HepG2 (cell line): ENCODE data around the gene COX6A2. TPM values are rescaled to one million over a fixed set of nuclear protein-coding genes. Genes with fewer than 3 reads are reported as not detected.

Source experiments
- EED ChIP-seq: sonication (generic); formaldehyde crosslinking; IDR thresholded peaks from 2 replicates; pipeline ENCODE4 v1.5.0; 2020; ENCODE audit warnings: mild to moderate bottlenecking, missing genetic modification reagents
- FIP1L1 ChIP-seq: fragments of 200-400 bp; formaldehyde crosslinking; IDR thresholded peaks from 2 replicates; pipeline ENCODE4 v1.6.1; 2018; ENCODE audit warnings: low read depth, mild to moderate bottlenecking, low read length, moderate library complexity, borderline replicate concordance; ENCODE audit not compliant: insufficient read depth
- NCOA1 ChIP-seq: sonication (generic); formaldehyde crosslinking; IDR thresholded peaks from 2 replicates; pipeline ENCODE4 v1.9.0; 2021; ENCODE audit warnings: missing genetic modification reagents
- NFYC ChIP-seq: IDR thresholded peaks from 2 replicates; pipeline ENCODE4 v1.6.1; 2016; ENCODE audit warnings: missing genetic modification reagents, missing compliant biosample characterization
- ZSCAN30 ChIP-seq: sonication (generic); formaldehyde crosslinking; IDR thresholded peaks from 2 replicates; pipeline ENCODE4 v1.5.0; 2020; ENCODE audit warnings: mild to moderate bottlenecking, missing genetic modification reagents
- polyA plus RNA-seq, 8 experiments: library from polyadenylated mRNA; depleted of rRNA in 3 of 8; stranded (reverse) in 7 of 8; unstranded in 1 of 8; fragments of >200 nt; fragmentation: Illumina TruSeq in 4 of 8; extraction: Trizol in 4 of 8; gene quantifications; 2 replicates each; pipeline versions ENCODE4 v1.2.1 to v1.2.3, GENCODE V29; 2011 to 2016; ENCODE audit warnings: low read depth in 4 of 8, missing spikeins in 1 of 8, mixed read lengths in 1 of 8; ENCODE audit not compliant: insufficient read depth in 1 of 8
- total RNA-seq, 5 experiments: library from RNA; depleted of rRNA; stranded (reverse); fragments of >200 nt; fragmentation: Illumina TruSeq; extraction: Trizol; gene quantifications; 2 replicates each; pipeline ENCODE4 v1.2.3, GENCODE V29; 2016; ENCODE audit warnings: low read depth in 1 of 5
- TF ChIP-seq, protein P1 (sequence below): sonication (generic); formaldehyde crosslinking; IDR thresholded peaks from 2 replicates; pipeline ENCODE4 v1.5.0; 2020; ENCODE audit warnings: mild to moderate bottlenecking, missing genetic modification reagents
- TF ChIP-seq, protein P2 (sequence below): sonication (generic); formaldehyde crosslinking; IDR thresholded peaks from 2 replicates; pipeline ENCODE4 v1.4.0; 2020; ENCODE audit warnings: missing genetic modification reagents
- TF ChIP-seq, protein P3 (sequence below): sonication (generic); formaldehyde crosslinking; IDR thresholded peaks from 2 replicates; pipeline ENCODE4 v1.4.0; 2020; ENCODE audit warnings: missing genetic modification reagents, mild to moderate bottlenecking, borderline replicate concordance
- TF ChIP-seq, protein P4 (sequence below), 2 experiments: IDR thresholded peaks; 2 replicates each; pipeline ENCODE4 v1.6.1; 2011 to 2012; ENCODE audit warnings: low read length in 2 of 2, borderline replicate concordance in 1 of 2, low read depth in 1 of 2, mild to moderate bottlenecking in 1 of 2, moderate library complexity in 1 of 2
- TF ChIP-seq, protein P5 (sequence below): sonication (generic); formaldehyde crosslinking; IDR thresholded peaks from 2 replicates; pipeline ENCODE4 v1.4.0; 2020; ENCODE audit warnings: mild to moderate bottlenecking, low read depth, missing genetic modification reagents
- TF ChIP-seq, protein P6 (sequence below): sonication (generic); formaldehyde crosslinking; conservative IDR thresholded peaks from 2 replicates; pipeline ENCODE4 v1.4.0; 2020; ENCODE audit warnings: mild to moderate bottlenecking, missing genetic modification reagents, moderate library complexity
- TF ChIP-seq, protein P7 (sequence below): sonication (generic); formaldehyde crosslinking; IDR thresholded peaks from 2 replicates; pipeline ENCODE4 v1.4.0; 2020; ENCODE audit warnings: mild to moderate bottlenecking, missing genetic modification reagents

COX6A2 gene
- total and polyA plus RNA-seq, 2 of the 13 experiments (the other 11 are each of a cell fraction or from before 2014, with no cell fraction given) = not detected

DNA sequence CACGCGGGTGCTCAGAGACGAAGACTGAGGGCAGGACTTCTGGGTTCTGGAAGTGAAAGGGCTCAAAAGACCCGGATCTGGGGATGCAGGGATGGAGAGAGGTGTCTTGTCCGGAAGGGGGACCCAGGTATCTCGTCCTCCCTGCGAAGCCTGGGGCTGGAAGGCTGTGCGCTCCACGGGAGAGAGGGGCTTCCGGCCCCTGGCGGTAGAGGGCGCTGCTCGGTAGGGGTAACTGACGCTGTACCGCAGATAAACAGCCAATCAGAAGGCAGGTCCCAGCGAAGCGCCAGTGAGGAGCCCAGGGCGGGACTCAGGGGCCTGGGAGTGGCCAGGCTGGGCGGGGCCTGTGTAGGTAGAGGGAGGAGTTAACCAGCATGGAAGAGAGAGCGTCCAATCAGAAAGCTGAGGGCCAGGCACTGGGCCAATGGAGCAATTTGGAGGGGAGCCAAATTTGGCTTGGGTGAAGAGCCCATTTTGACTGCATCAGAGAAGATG, 44.6 kb upstream of the COX6A2 start (continued):
- TF ChIP-seq, protein P1, sequence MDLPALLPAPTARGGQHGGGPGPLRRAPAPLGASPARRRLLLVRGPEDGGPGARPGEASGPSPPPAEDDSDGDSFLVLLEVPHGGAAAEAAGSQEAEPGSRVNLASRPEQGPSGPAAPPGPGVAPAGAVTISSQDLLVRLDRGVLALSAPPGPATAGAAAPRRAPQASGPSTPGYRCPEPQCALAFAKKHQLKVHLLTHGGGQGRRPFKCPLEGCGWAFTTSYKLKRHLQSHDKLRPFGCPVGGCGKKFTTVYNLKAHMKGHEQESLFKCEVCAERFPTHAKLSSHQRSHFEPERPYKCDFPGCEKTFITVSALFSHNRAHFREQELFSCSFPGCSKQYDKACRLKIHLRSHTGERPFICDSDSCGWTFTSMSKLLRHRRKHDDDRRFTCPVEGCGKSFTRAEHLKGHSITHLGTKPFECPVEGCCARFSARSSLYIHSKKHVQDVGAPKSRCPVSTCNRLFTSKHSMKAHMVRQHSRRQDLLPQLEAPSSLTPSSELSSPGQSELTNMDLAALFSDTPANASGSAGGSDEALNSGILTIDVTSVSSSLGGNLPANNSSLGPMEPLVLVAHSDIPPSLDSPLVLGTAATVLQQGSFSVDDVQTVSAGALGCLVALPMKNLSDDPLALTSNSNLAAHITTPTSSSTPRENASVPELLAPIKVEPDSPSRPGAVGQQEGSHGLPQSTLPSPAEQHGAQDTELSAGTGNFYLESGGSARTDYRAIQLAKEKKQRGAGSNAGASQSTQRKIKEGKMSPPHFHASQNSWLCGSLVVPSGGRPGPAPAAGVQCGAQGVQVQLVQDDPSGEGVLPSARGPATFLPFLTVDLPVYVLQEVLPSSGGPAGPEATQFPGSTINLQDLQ (CRISPR knock-in tag) = no peak
- TF ChIP-seq, protein P2, sequence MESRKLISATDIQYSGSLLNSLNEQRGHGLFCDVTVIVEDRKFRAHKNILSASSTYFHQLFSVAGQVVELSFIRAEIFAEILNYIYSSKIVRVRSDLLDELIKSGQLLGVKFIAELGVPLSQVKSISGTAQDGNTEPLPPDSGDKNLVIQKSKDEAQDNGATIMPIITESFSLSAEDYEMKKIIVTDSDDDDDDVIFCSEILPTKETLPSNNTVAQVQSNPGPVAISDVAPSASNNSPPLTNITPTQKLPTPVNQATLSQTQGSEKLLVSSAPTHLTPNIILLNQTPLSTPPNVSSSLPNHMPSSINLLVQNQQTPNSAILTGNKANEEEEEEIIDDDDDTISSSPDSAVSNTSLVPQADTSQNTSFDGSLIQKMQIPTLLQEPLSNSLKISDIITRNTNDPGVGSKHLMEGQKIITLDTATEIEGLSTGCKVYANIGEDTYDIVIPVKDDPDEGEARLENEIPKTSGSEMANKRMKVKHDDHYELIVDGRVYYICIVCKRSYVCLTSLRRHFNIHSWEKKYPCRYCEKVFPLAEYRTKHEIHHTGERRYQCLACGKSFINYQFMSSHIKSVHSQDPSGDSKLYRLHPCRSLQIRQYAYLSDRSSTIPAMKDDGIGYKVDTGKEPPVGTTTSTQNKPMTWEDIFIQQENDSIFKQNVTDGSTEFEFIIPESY (CRISPR knock-in tag) = peak; percentile 98
- TF ChIP-seq, protein P3, sequence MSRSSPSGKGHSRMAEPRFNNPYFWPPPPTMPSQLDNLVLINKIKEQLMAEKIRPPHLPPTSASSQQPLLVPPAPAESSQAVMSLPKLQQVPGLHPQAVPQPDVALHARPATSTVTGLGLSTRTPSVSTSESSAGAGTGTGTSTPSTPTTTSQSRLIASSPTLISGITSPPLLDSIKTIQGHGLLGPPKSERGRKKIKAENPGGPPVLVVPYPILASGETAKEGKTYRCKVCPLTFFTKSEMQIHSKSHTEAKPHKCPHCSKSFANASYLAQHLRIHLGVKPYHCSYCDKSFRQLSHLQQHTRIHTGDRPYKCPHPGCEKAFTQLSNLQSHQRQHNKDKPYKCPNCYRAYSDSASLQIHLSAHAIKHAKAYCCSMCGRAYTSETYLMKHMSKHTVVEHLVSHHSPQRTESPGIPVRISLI (CRISPR knock-in tag) = no peak
- no peak for TF ChIP-seq ZSCAN30 (CRISPR knock-in tag)
- no peak for TF ChIP-seq FIP1L1
- TF ChIP-seq, protein P4, sequence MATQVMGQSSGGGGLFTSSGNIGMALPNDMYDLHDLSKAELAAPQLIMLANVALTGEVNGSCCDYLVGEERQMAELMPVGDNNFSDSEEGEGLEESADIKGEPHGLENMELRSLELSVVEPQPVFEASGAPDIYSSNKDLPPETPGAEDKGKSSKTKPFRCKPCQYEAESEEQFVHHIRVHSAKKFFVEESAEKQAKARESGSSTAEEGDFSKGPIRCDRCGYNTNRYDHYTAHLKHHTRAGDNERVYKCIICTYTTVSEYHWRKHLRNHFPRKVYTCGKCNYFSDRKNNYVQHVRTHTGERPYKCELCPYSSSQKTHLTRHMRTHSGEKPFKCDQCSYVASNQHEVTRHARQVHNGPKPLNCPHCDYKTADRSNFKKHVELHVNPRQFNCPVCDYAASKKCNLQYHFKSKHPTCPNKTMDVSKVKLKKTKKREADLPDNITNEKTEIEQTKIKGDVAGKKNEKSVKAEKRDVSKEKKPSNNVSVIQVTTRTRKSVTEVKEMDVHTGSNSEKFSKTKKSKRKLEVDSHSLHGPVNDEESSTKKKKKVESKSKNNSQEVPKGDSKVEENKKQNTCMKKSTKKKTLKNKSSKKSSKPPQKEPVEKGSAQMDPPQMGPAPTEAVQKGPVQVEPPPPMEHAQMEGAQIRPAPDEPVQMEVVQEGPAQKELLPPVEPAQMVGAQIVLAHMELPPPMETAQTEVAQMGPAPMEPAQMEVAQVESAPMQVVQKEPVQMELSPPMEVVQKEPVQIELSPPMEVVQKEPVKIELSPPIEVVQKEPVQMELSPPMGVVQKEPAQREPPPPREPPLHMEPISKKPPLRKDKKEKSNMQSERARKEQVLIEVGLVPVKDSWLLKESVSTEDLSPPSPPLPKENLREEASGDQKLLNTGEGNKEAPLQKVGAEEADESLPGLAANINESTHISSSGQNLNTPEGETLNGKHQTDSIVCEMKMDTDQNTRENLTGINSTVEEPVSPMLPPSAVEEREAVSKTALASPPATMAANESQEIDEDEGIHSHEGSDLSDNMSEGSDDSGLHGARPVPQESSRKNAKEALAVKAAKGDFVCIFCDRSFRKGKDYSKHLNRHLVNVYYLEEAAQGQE (IDR thresholded peaks at IDR 0.05; ENCODE audit: borderline replicate concordance in 1 of 2, low read depth in 1 of 2, low read length in 2 of 2) = no peak
- TF ChIP-seq, protein P5, sequence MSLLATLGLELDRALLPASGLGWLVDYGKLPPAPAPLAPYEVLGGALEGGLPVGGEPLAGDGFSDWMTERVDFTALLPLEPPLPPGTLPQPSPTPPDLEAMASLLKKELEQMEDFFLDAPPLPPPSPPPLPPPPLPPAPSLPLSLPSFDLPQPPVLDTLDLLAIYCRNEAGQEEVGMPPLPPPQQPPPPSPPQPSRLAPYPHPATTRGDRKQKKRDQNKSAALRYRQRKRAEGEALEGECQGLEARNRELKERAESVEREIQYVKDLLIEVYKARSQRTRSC (CRISPR knock-in tag) = no peak
- TF ChIP-seq, protein P6, sequence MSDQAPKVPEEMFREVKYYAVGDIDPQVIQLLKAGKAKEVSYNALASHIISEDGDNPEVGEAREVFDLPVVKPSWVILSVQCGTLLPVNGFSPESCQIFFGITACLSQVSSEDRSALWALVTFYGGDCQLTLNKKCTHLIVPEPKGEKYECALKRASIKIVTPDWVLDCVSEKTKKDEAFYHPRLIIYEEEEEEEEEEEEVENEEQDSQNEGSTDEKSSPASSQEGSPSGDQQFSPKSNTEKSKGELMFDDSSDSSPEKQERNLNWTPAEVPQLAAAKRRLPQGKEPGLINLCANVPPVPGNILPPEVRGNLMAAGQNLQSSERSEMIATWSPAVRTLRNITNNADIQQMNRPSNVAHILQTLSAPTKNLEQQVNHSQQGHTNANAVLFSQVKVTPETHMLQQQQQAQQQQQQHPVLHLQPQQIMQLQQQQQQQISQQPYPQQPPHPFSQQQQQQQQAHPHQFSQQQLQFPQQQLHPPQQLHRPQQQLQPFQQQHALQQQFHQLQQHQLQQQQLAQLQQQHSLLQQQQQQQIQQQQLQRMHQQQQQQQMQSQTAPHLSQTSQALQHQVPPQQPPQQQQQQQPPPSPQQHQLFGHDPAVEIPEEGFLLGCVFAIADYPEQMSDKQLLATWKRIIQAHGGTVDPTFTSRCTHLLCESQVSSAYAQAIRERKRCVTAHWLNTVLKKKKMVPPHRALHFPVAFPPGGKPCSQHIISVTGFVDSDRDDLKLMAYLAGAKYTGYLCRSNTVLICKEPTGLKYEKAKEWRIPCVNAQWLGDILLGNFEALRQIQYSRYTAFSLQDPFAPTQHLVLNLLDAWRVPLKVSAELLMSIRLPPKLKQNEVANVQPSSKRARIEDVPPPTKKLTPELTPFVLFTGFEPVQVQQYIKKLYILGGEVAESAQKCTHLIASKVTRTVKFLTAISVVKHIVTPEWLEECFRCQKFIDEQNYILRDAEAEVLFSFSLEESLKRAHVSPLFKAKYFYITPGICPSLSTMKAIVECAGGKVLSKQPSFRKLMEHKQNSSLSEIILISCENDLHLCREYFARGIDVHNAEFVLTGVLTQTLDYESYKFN (CRISPR knock-in tag) = no peak
- TF ChIP-seq NFYC = peak; percentile 67; the same call in 1 of the 2 replicates
- TF ChIP-seq EED (CRISPR knock-in tag) = 0 out of 2 replicates have a peak, but pooled peaks have one; percentile 36
- TF ChIP-seq, protein P7, sequence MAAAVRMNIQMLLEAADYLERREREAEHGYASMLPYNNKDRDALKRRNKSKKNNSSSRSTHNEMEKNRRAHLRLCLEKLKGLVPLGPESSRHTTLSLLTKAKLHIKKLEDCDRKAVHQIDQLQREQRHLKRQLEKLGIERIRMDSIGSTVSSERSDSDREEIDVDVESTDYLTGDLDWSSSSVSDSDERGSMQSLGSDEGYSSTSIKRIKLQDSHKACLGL = no peak
- no peak for TF ChIP-seq NCOA1 (CRISPR knock-in tag)
